HG03159 (cell line): Measurements from ENCODE around the gene TTYH1.

Experiments used
- ATAC-seq: cut with Tn5 transposase; IDR thresholded peaks from one replicate; pipeline ENCODE4 v1.9.1; 2021; ENCODE audit warnings: mild to moderate bottlenecking, moderate library complexity; ENCODE audit not compliant: unreplicated experiment

Gene TTYH1

DNA sequence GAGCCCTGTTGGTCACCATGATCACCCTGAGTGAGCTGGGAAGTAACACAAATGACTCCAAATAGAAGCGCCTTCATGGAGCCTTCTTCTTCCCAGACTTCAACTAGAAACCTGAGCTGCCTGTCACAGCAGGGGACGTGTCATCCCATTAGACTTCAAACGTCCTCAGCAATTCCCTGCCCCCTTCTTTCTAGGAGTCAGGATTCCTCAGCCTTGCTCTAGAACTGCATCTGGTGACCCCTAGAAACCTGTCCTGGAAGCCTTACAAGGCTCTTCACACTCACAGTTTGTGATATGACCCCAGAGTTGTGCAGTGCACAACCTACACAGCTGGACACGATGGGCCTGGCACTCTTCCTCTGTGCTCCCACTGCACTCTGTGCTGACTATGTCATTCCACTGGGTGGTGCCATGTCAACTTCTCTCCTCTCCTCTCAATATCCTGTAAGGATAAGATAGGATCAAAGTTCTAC is 23.6 kb upstream of the TTYH1 start:
- no peak for ATAC-seq

DNA sequence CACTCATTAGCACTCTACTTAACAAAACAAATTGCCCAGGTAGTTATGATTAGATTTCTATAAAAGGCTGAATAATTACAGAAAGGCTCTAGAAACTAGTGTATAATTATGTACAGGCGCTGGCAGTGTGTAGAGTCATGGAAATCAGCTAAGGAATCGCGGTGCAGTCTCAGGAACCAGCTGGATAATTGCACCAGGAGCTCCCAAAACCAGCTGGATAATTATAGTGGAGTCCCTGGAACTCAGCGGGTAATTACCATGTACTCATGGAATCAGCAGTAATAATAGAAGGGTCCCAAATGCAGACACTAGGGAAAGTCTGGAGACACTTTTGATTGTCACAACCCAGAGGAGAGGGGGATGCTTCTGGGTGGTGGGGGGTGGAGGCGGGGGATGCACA is 23.2 kb upstream of the TTYH1 start:
- no peak for ATAC-seq

DNA sequence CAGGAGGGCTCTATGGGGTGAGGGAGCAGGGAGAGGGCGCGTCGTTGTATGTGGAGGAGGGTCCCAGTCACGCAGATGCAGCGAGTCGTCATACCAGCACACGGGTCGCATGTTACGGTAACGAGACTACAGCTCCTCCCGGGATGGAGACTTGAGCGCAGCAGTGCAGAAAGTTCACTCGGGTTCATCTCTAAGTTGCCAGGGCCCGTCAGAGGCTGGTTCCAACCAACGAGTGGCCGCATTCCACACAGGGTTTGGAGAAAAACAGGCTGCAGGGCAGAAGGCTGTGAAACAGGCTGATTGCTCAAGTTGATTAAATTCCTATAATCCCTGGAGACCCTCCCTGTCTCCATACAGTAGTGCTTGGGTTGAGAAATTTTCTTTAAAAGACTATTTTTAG is 21.9 kb upstream of the TTYH1 start:
- ATAC-seq: no peak

DNA sequence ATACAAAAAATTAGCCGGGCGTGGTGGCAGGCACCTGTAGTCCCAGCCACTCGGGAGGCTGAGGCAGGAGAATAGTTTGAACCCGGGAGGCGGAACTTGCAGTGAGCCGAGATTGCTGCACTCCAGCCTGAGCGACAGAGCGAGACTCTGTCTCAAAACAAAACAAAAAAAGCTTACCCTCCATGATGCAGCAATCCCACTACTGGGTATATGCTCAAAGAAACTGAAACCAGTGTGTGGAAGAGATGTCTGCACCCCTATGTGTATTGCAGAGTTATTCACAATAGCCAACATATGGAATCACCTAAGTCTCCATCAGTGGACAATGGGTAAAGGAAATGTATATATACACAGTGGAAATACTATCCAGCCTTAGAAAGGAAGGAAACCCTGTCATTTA is 19.6 kb upstream of the TTYH1 start:
- no peak for ATAC-seq

DNA sequence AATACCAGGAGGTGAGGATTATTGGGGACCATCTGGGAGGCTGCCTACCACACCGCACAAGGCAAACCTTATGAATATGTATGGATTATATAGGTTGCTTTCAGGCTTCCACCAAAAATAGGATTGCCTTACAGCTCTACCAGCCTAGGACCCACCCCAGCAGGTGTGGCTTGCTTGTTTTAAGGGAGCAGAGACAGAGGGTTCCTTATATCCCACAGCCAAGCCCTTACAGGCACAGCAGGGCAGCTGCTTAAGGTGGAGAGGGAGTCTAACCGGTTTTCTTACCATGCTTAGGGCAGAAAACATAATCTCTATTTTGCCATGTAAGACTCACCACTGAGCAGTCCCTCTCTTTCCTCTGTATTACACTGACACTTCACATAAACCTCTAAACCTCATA is 16.1 kb upstream of the TTYH1 start:
- no peak for ATAC-seq

DNA sequence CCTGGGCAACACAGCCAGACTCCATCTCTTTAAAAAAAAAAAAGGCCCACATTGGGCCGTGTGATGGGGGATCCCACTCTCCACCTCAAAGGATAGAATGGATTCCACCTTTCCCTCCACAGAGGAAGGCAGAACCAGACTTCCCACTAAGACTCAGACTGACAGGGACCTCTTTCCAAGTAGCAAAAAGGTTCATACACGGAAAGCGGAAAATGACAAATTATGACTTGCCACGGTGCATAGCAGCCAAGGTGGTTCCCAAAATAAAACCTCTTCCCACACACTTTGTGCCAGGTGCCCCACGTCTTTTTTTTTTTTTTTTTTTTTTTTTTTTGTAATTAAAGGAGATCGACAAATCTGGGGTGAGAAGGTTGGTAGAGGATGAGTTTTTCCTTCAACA is 14.4 kb upstream of the TTYH1 start:
- no peak for ATAC-seq

DNA sequence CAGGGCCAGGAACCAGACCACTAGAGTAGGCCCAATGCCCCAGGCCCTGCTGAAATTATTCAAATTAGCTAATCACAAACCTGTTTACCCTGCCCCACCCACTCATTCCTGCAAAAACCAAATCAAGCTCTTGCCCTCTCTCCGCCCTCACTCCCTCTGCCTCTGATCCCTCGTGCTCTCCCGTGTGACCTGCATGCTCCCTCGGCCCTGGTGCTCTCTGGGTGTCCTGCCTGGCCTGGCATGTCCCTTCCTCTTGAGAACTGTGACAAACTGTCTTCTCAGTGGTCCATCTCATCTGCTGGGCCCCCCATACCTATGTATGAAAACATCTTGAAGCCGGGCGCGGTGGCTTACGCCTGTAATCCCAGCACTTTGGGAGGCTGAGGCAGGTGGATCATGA is 12.2 kb upstream of the TTYH1 start:
- ATAC-seq: no peak

DNA sequence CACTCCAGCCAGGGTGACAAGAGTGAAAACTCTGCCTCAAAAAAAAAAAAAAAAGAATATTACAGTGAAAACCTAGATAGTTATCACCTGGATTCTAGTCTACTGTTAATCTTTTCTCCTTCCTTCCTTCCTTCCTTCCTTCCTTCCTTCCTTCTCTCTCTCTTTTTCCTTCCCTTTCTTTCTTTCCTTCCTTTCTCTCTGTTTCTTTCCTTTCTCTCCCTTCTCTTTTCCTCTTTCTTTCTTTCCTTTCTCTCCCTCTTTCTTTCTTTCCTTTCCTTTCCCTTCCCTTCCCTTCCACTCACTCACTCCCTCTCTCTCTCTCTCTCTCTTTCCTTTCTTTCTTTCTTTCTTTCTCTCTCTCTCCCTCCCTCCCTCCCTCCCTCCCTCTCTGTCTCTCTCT is 9.6 kb upstream of the TTYH1 start:
- ATAC-seq: no peak

DNA sequence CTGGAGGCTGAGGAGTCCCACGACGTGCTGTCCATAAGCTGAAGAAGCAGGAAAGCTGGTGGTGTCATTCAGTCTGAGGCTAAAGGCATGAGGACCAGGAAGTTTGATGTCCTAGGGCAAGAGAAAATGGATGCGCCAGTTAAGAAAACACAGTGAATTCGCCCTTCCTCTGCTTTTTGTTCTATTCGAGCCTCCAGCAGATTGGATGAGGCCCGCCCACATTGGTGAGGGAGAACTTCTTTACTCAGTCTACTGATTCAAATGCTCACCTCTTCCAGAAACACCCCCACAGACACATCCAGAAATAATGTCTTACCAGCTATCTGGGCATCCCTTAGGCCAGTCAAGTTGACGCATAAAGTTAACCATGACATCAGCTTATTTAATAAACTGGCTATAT is 7.5 kb upstream of the TTYH1 start:
- no peak for ATAC-seq

DNA sequence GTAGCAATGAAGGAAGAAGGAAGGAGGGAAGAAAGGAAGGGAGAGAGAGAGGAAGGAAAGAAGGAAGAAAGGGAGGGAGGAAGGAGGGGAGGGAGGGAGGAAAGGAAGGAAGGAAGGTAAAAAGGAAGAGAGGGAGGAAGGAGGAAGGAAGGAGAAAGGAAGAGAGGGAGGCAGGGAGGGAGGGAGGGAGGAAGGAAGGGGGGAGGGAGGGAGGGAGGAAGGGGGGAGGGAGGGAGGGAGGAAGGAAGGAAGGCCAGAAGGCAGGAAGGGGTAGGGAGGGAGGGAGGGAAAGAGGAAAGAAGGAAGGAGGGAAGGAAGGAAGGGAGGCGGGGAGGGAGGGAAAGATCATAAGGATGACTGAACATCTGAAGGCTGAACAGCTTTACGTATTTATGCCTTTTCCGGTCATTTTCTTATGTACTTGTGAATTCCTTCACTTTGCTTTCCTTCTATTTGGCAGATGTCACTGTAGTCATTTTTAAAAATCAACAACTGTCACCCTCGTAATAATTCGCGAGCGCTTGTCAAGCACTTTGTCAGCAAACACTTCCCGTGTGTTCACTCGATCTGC is 6.7 kb upstream of the TTYH1 start:
- no peak for ATAC-seq

DNA sequence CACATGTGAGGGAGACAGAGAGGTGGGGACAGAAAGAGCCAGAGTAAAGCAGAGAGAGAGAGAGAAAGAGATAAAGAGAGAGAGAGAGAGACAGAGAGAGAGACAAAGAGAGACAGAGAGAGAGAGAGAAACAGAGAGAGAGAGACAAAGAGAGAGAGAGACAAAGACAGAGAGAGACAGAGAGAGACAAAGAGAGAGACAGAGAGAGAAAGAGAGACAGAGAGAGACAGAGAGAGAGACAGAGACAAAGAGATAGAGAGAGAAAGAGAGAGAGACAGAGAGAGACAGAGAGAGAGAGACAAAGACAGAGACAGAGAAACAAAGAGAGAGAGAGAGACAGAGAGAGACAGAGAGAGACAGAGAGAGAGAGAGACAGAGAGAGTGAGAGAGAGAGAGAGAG is 4.2 kb upstream of the TTYH1 start:
- no peak for ATAC-seq

DNA sequence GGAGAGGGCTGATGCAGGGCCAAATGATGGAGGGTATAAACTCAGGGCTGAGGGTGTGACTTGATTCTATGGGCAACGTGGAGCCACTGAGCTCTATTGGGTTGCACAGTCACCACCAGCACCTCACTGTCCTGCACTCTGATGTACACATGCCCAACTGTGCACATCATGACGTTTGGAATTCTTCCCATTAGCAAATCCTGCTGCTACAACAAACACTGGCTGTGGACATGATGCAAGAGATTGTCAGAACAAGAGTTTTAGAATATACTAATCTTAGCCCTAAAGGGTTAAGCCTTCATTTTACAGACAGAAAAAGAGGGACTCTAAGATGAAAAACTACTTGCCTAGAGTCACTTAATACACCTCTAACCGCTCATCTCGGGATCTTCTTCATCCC is 2.4 kb upstream of the TTYH1 start:
- ATAC-seq: no peak

DNA sequence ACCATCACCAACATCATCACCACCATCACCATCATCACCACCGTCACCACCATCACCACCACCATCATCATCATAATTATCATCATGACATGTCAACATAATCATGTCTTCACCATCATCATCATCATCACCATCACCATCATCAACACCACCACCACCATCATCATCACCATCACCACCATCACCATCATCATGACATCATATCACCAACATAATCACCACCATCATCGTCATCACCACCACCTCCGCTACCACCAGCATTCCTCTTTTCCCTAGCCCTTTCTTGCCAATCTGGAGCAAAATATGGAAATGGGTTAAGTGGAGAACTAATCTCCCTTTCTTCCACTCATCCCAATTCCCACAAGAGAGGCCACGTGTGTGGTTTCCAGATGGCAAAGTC is 1.1 kb upstream of the TTYH1 start:
- no peak for ATAC-seq

DNA sequence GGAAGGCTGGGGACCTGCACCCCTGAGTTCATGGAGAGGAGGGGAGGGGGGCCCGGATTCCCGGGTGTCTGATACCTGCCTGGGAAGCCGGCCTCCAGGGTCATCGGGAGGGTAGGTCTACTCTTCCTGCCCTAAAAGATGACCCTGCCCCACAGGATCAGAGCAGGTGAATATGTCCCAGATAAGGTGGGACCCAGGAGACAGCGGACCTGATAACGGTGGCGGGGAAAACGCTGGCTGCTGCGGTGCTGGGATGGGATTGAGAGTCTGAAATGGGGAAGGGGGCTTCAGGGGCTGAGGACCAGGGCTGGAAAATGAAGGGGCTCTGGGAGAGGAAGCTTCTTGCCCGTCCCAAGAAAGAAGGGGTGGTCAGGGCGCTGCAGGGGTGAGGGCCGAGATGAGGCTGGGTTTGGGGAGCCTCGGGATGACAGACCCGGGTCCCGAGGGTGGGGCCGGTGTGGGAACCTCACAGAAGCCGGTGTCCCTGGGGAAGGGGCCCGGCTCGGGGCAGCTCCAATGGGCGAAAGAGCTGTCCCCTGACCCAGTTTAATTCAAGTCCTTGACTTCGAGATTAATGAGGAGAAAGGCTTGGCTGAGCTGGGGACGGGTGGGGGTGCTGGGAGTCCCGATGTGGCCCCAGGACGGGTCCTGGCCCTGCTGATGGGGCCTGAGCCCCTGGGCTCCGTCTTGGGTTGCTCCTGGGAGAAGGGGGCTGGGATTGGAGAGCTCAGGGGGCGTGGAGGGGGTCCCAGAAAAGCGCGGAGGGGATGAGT is 823 bp downstream of the TTYH1 start:
- no peak for ATAC-seq

DNA sequence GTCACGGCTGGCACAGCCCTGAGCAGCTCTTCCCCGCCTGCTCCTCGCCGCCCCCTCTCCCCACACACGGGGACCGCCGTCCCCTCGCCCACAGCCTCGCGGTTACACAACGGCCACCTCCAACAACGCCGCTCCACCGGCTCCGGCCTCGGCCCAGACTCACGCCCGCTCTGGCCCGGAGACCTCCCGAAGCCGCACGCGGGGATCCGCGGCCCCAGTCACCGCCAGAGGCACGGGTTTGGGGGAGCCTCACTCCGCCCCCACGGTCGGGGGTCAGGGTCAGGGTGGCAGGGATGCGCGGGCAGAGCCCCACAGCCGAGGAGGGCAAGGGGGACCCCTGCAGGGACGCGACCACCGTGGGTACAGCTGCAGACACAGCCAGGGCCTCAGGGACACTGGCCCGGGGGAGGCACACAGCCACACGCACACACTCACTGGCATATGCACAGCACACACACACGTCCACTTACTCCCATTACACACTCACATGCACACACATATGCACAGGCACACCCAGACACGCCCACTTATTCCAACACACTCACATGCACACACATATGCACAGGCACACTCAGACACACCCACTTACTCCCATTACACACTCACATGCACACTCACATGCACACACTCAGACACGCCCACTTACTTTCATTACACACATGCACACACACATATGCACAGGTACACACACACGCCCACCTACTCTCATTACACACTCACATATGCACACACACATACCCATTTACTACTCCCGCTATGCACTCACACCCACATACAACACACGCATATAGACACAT is 1.6 kb downstream of the TTYH1 start:
- ATAC-seq: no peak

DNA sequence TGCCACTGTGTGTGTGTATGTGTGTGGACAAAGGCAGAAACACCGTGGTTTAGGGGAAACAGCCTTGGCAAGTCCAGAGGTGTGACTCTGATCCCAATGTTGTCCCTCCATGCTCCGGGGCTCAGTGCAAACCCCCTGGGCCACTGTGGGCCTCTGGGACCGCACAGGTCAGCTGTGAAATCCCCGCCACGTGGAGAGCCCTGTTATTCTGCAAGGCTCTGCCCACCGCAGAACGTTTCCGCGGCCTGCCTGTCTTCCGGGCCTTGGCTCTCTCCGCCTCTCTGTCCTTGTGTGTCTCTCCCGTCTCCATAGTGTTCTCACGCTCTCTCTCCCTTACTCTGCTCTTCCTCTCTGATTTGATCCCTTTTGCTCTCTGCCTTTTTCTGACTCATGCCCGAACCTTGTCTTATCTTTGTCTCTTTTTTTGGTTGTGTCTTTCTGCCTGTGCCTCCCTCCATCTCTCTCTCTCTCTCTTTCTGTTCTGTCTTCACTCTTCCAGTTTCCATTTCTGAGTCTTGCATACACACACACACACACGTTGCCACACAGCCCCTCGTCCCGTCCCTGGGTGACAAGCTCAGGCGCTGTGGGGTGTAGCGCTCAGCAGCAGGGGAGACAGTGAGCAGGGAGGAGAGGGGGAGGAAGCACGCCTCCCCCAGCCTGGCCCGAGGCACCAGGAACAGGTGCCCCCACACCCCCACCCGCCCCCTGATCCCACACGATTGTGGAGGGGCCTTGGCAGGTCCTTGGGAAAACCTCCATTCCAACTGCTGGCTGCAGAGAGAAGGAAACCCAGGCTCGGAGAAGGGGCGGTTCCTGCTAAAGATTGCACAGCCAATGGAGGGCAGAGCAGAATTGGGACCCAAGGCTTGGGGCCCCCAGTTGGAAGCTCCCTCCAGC is 3.0 kb downstream of the TTYH1 start:
- ATAC-seq: no peak

DNA sequence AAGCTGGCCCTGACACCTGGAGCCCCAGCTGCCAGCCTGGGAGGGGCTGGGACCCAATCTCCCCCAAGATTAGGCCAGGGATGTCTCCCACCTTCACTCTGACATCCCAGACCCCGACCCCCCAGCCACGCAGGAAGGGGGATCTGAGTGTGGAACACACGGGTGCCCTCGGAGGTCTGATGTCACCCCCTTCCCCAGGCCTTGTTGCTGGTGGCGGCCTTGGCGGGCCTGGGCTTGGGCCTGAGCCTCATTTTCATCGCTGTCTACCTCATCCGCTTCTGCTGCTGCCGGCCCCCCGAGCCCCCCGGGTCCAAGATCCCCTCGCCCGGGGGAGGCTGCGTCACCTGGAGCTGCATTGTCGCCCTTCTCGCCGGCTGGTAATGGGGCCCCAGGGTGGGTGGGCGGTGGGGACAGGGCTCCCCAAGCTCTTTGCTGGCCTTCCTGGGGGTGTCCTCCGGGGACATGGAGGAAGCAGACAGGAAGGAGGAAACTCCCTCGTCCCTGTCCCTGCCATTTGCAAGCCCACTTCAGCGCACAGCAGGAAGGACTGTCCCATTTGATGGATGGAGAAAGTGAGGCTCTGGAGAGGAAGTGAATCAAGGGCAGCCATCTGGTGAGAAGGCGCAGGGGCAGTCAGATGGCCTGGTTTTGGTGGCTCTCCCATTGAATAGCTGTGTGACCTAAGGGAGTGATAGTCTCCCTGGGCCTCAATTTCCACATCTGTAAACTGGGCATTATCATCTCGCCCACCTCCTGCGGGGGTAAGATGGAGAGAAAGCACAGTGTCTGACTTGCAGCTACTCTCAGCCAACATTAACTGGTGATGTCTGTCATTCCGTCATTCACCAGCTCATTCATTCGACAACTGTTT is 3.9 kb downstream of the TTYH1 start:
- ATAC-seq: no peak

DNA sequence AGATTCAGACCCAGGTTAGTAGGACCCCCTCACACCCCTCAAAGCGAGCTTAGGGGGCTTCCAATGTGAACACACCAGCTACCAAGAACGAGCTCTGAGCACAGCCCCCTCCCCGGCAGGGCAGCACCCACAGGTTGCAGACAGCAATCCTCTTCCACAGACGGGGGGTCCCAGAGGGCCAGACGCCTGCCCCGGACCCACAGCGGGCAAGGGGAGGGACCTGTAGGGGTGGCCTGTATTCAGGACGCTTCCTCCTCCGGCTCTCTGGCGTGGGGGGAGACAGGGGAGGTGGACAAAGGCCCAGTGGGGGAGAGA is 4.8 kb downstream of the TTYH1 start:
- no peak for ATAC-seq

DNA sequence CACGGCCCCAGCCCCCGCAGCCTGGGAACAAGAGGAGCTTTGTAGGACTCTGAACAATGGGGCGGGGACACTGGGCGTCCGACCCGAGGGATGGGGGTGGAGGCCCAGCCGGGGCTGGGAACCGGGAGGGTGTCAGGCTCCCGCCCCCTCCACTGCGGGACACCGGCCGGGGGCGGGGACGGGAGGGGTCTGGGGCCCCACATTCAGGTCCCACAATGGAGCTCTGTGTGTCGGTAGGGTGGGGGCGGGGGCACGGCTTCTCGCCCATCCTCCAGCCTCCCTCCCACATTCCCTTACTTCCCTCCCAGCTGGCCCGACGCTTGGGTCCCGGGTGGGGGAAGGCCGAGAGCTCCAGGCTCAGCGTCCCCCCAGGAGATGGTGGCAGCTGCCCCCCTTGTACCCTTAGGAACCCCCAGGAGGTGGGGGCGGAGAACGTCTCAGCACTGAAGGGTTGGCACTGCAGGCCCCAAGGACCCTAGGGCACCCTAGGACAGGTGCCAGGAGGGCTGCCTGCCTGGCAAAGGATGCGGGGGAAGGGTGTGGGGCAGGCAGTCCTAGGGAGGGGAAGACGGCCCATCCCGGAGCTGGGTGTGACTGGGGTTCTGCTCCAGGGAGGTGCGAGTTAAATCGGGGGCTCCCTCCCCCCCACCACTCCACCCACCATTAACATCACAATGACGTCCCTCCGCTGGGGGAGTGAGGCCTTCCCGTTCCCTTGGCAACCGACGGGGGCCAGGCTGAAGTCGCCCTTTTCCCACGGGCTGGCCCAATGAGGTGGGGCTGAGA is 5.3 kb downstream of the TTYH1 start:
- ATAC-seq: no peak

DNA sequence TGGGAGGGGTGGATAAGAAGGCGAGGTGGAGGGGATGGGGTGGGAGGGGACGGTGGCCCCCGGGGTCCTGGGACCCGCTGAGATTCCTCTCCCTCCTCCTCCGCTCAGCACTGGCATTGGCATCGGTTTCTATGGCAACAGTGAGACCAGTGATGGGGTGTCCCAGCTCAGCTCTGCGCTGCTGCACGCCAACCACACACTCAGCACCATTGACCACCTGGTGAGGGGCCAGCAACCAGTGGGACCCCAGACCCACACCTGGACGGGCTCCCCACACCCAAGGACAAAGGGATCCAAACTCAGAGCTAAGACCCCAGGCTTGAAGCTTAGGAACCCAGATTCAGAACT is 5.9 kb downstream of the TTYH1 start:
- no peak for ATAC-seq
